ENCODE measurements around the gene NR6A1.

GRCh38 chr9:124758691-124759090, 12.4 kb downstream of the NR6A1 start:
- no peak for TF ChIP-seq CTCF (IDR thresholded peaks at IDR 0.05)
- no peak for TF ChIP-seq POLR2A (IDR thresholded peaks at IDR 0.05)
- no peak for TF ChIP-seq EP300 (IDR thresholded peaks at IDR 0.05)
